Gastroesophageal sphincter (tissue), 4 donors: ENCODE data around the gene SEL1L2. TPM values are rescaled to one million over a fixed set of nuclear protein-coding genes. Genes with fewer than 3 reads are reported as not detected.

Source experiments
- ATAC-seq: fragments of 150-250 bp; one replicate; pipeline ENCODE4 v1.9.1; 2016; ENCODE audit warnings: mild to moderate bottlenecking, moderate library complexity
- H3K27ac ChIP-seq, 4 donors: fragments of 200-600 bp; sonication (generic) in 3 of 4; 1 replicate in 3 of 4; 2 replicates in 1 of 4; pipeline ENCODE4 v1.5.1; 2016 to 2019
- H3K27me3 ChIP-seq: fragments of 200-600 bp; sonication (generic); one replicate; pipeline ENCODE4 v1.5.1; 2019
- H3K36me3 ChIP-seq, 2 donors: fragments of 200-600 bp; sonication (generic); one replicate each; pipeline ENCODE4 v1.5.1; 2019; ENCODE audit warnings: control low read depth in 1 of 2
- H3K4me1 ChIP-seq, 3 donors: fragments of 200-600 bp; sonication (generic); 1 replicate in 2 of 3; 2 replicates in 1 of 3; pipeline ENCODE4 v1.5.1; 2016 to 2019; ENCODE audit warnings: control low read depth in 2 of 3
- H3K4me3 ChIP-seq, 2 donors: fragments of 200-600 bp; sonication (generic); one replicate each; pipeline ENCODE4 v1.5.1; 2019; ENCODE audit warnings: mild to moderate bottlenecking in 1 of 2, moderate library complexity in 1 of 2
- H3K9me3 ChIP-seq, 3 donors: fragments of 200-600 bp; sonication (generic); one replicate each; pipeline ENCODE4 v1.5.1; 2017 to 2019; ENCODE audit warnings: control low read depth in 2 of 3
- CTCF ChIP-seq, 4 experiments: fragments of 200-600 bp in 2 of 4; fragments of 450-650 bp in 2 of 4; sonication (generic) in 1 of 4; IDR thresholded peaks; one replicate each; pipeline ENCODE4 v1.5.1; 2017 to 2019; ENCODE audit warnings: antibody characterized with exemption in 4 of 4, mild to moderate bottlenecking in 2 of 4, moderate library complexity in 2 of 4
- EP300 ChIP-seq: sonication (generic); formaldehyde crosslinking; IDR thresholded peaks from one replicate; pipeline ENCODE4 v1.6.1; 2017; ENCODE audit warnings: antibody characterized with exemption, mild to moderate bottlenecking
- POLR2A ChIP-seq, 2 donors: fragments of 450-650 bp; IDR thresholded peaks; one replicate each; pipeline ENCODE4 v1.6.1; 2017; ENCODE audit warnings: antibody characterized with exemption in 2 of 2, mild to moderate bottlenecking in 2 of 2, moderate library complexity in 1 of 2
- POLR2AphosphoS5 ChIP-seq: sonication (generic); formaldehyde crosslinking; IDR thresholded peaks from one replicate; pipeline ENCODE4 v1.6.1; 2017; ENCODE audit warnings: antibody characterized with exemption
- WGBS, 2 donors: methylation state at CpG; one replicate each; pipeline ENCODE4 v1.1.5; 2018; ENCODE audit warnings: low coverage in 1 of 2; 5-methylcytosine and 5-hydroxymethylcytosine counted together
- total RNA-seq, 4 donors: library from RNA; depleted of rRNA; stranded (reverse); fragments of >200 nt; gene quantifications; one replicate each; pipeline ENCODE4 v1.1.0, GENCODE V29; 2016

The SEL1L2 gene
- total RNA-seq, 4 donors from 2014 or later: not detected

- Histone ChIP-seq H3K9me3 (peaks cover 0 to 5% (median 0%) of the 10 kb centered on the region in 3 donors), H3K4me3 (no peak overlapping the region), H3K36me3 (peaks cover 3 to 35% of the 10 kb centered on the region in 2 donors), H3K27me3 (no peaks in the 10 kb centered on the region), H3K4me1 (no peaks in the 10 kb centered on the region), H3K27ac (peak overlapping the region in 1 of 4 donors; percentile 4)
- peak; percentile 58 for ATAC-seq
- WGBS, 2 donors: 29 to 30% methylated on average over 5 of the region's 5 CpGs
- TF ChIP-seq POLR2AphosphoS5 (no peak), EP300 (no peak), POLR2A (IDR thresholded peaks at IDR 0.05) (no peak), CTCF (IDR thresholded peaks at IDR 0.05) (peak; percentile 61 to 79 (median 74))
Observed at GRCh38 chr20:13819885-13820645, 170.3 kb downstream of the SEL1L2 start.

GRCh38 chr20:13817342-13817741, 173.1 kb downstream of the SEL1L2 start:
- peaks cover 3 to 62% of the 10 kb centered on the region in 2 donors for H3K36me3 ChIP-seq
- TF ChIP-seq POLR2A (IDR thresholded peaks at IDR 0.05) (no peak), POLR2AphosphoS5 (no peak), EP300 (no peak), CTCF (IDR thresholded peaks at IDR 0.05) (no peak)

DNA sequence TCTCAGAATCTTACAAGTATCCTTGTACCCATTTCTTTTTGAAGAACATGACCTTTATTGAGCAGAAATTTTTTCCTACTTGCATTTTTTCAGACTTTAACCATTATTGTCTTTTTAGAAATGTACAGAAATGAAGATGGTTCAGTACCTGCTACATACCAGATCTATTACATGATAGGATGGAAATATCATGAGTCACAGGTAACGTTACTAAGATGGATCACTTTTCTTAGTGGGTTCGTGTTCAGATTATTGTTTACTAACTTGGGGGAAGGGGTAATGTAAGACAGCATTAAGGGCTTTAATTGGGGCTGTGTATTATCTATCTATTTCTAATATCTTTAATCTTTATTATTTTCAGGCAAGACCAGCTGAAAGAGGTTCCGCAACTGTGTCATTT, 173.7 kb downstream of the SEL1L2 start:
- Histone ChIP-seq H3K4me3 (no peak overlapping the region), H3K4me1 (no peaks in the 10 kb centered on the region), H3K9me3 (peaks cover 0 to 5% (median 0%) of the 10 kb centered on the region in 3 donors), H3K36me3 (peaks cover 3 to 68% of the 10 kb centered on the region in 2 donors), H3K27me3 (no peaks in the 10 kb centered on the region), H3K27ac (peak overlapping the region in 1 of 4 donors; percentile 17)
- no peak for ATAC-seq
- TF ChIP-seq CTCF (IDR thresholded peaks at IDR 0.05) (no peak), EP300 (no peak), POLR2AphosphoS5 (no peak), POLR2A (IDR thresholded peaks at IDR 0.05) (no peak)
- 57 to 61% methylated on average over 3 of the region's 3 CpGs for WGBS, 2 donors

More at GRCh38 chr20:13817342-13817741, 173.1 kb downstream of the SEL1L2 start:
- H3K27me3 ChIP-seq: no peaks in the 10 kb centered on the region
- no peak for ATAC-seq
- H3K4me3 ChIP-seq: no peak overlapping the region
- H3K9me3 ChIP-seq: peaks cover 0 to 5% (median 0%) of the 10 kb centered on the region in 3 donors
- no peaks in the 10 kb centered on the region for H3K4me1 ChIP-seq
- no peak overlapping the region for H3K27ac ChIP-seq

DNA sequence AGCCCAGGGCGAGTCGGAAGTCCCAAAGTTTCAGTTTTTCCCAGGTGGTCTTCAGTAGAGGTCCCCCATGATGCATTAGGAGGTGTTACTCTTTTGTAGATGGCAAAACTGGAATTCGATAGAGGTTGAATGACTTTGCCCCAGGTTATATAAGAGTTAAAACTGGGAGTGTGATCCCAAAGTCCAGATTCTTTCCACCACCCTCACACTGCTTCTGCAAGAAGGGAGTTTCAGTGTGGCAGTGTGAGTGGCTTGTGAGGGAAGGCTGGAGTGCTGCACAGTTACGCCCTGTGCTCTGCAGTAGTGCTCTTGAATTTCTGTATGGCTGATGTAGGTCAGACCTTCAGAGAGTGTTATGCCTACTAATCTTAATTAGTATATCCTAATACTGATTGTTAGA, 175.7 kb downstream of the SEL1L2 start:
- Histone ChIP-seq H3K4me3 (no peak overlapping the region), H3K4me1 (no peaks in the 10 kb centered on the region), H3K27me3 (no peaks in the 10 kb centered on the region), H3K9me3 (no peaks in the 10 kb centered on the region), H3K36me3 (peaks cover 9 to 89% of the 10 kb centered on the region in 2 donors), H3K27ac (no peak overlapping the region)
- no peak for TF ChIP-seq EP300
- TF ChIP-seq POLR2AphosphoS5: no peak
- TF ChIP-seq CTCF (IDR thresholded peaks at IDR 0.05): no peak
- TF ChIP-seq POLR2A (IDR thresholded peaks at IDR 0.05): no peak
- WGBS, 2 donors: 87 to 94% methylated on average over 3 to 4 of the region's 4 CpGs
- no peak for ATAC-seq

GRCh38 chr20:13813910-13814309, 176.5 kb downstream of the SEL1L2 start:
- H3K27me3 ChIP-seq: no peaks in the 10 kb centered on the region
- TF ChIP-seq POLR2AphosphoS5 (no peak), POLR2A (IDR thresholded peaks at IDR 0.05) (no peak), EP300 (no peak), CTCF (IDR thresholded peaks at IDR 0.05) (no peak)
- no peaks in the 10 kb centered on the region for H3K4me1 ChIP-seq
- H3K4me3 ChIP-seq: no peak overlapping the region
- WGBS, 2 donors: 70 to 81% methylated on average over 3 of the region's 3 CpGs
- peaks cover 16 to 97% of the 10 kb centered on the region in 2 donors for H3K36me3 ChIP-seq
- no peaks in the 10 kb centered on the region for H3K9me3 ChIP-seq
- no peak overlapping the region for H3K27ac ChIP-seq
- no peak for ATAC-seq
